ENCODE results near the gene SCYL3.

GRCh38 chr1:169891539-169891885 is 2.2 kb downstream of the SCYL3 start:
- no peak for TF ChIP-seq CTCF (IDR thresholded peaks at IDR 0.05; ENCODE audit: low read length)
- TF ChIP-seq EZH2 (optimal IDR thresholded peaks at IDR 0.05; ENCODE audit: low read depth, low read length) = no peak
